NT2/D1 (cell line): ENCODE data around the gene PDGFRA.

ENCODE experiments used
- DNase-seq: peaks from one replicate; pipeline ENCODE4 v3.0.0-alpha.2; 2011; ENCODE audit warnings: low read depth, low spot score
- H3K27me3 ChIP-seq: 2 replicates; pipeline ENCODE4 v1.6.0; 2011; ENCODE audit warnings: mild to moderate bottlenecking; ENCODE audit not compliant: insufficient read length, insufficient read depth
- H3K36me3 ChIP-seq: 2 replicates; pipeline ENCODE4 v1.6.1; 2011; ENCODE audit warnings: mild to moderate bottlenecking, low read length, mixed read lengths; ENCODE audit not compliant: insufficient read depth, insufficient read length
- H3K4me1 ChIP-seq: 2 replicates; pipeline ENCODE4 v1.5.1; 2011; ENCODE audit not compliant: insufficient read depth, insufficient read length
- H3K4me3 ChIP-seq: 2 replicates; pipeline ENCODE4 v1.5.1; 2011; ENCODE audit warnings: low read depth; ENCODE audit not compliant: insufficient read length
- H3K9ac ChIP-seq: 2 replicates; pipeline ENCODE4 v1.6.0; 2011; ENCODE audit warnings: low read depth; ENCODE audit not compliant: insufficient read length
- H3K9me3 ChIP-seq: 2 replicates; pipeline ENCODE4 v1.5.1; 2011; ENCODE audit warnings: mild to moderate bottlenecking, low read length; ENCODE audit not compliant: insufficient read depth
- SUZ12 ChIP-seq: IDR thresholded peaks from 2 replicates; pipeline ENCODE4 v1.6.1; 2011; ENCODE audit not compliant: insufficient read length, insufficient read depth; ENCODE audit errors: extremely low read depth
- YY1 ChIP-seq: IDR thresholded peaks from 2 replicates; pipeline ENCODE4 v1.6.1; 2011; ENCODE audit not compliant: insufficient read length, insufficient read depth
- ZNF274 ChIP-seq: IDR thresholded peaks from 2 replicates; pipeline ENCODE4 v1.6.1; 2011; ENCODE audit warnings: mild to moderate bottlenecking, low read depth, low read length

The PDGFRA gene

GRCh38 chr4:54192811-54193210 lies 36.3 kb upstream of the PDGFRA start:
- no peaks in the 10 kb centered on the region for H3K27me3 ChIP-seq
- no peaks in the 10 kb centered on the region for H3K9me3 ChIP-seq
- no peak for DNase-seq
- H3K4me3 ChIP-seq, result no peak overlapping the region
- no peak overlapping the region for H3K9ac ChIP-seq
- no peak for TF ChIP-seq ZNF274
- TF ChIP-seq YY1, result no peak
- no peak for TF ChIP-seq SUZ12
- no peaks in the 10 kb centered on the region for H3K36me3 ChIP-seq
- no peaks in the 10 kb centered on the region for H3K4me1 ChIP-seq

DNA sequence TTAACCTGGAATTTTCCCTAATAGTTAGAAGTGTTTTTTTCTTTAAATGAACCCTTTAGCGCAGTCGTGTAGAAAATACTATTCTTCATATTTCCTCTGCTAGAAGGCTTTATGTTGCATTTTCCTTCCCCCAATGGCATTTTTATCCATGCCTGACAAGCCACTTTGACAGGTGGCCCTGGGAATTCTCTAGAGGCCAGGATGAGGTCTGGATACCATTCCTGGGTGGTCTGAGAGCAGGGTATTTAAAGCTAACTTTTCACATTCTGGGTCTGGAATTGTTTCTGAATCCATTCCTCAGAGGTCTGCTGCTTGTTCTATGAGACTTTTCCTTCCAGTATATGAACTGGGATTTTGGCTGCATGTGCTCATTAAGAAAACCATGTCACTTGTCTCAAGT lies 31.2 kb upstream of the PDGFRA start:
- H3K36me3 ChIP-seq, result no peaks in the 10 kb centered on the region
- TF ChIP-seq ZNF274, result no peak
- no peak for TF ChIP-seq YY1
- no peak for TF ChIP-seq SUZ12
- no peak overlapping the region for H3K4me3 ChIP-seq
- no peaks in the 10 kb centered on the region for H3K4me1 ChIP-seq
- no peak for DNase-seq
- no peak overlapping the region for H3K9ac ChIP-seq
- H3K9me3 ChIP-seq, result no peaks in the 10 kb centered on the region
- no peaks in the 10 kb centered on the region for H3K27me3 ChIP-seq

DNA sequence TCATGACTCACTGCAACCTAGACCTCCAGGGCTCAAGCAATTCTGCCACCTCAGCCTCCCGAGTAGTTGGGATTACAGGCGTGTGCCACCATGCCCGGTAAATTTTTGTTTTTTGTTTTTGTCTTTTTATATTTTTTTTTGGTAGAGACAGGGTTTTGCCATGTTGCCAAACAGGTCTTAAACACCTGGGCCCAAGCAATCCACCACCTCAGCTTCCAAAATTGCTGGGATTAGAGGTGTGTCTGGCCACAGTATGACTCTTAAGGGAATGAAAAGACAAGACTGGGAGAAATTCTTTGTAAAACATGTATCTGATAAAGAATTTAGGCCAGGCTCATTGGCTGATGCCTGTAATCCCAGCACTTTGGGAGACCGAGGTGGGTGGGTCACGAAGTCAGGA lies 29.2 kb upstream of the PDGFRA start:
- Histone ChIP-seq H3K9me3 (no peaks in the 10 kb centered on the region), H3K4me1 (no peaks in the 10 kb centered on the region), H3K4me3 (no peak overlapping the region), H3K9ac (no peak overlapping the region), H3K27me3 (no peaks in the 10 kb centered on the region), H3K36me3 (no peaks in the 10 kb centered on the region)
- TF ChIP-seq SUZ12 (no peak), ZNF274 (no peak), YY1 (no peak)
- no peak for DNase-seq

DNA sequence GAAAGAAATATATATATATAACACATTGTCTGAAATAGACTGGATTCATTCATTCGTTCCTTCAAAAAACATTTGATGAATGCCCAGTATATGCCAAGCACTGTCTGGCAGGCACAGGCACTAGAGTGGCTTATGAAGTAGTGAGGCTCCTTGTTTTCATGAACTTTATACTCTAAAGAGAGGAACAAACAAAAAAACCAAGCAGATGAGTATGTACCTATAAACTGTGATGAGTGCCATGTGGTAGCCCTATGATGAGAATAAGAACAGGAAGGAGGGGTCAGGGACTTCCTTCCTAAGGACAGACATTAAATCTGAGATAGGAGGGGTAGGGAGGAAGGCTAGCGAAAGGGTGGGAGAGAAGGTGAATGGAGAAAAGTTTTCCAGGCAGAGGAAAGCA lies 19.5 kb upstream of the PDGFRA start:
- no peak for DNase-seq
- H3K36me3 ChIP-seq, result no peaks in the 10 kb centered on the region
- H3K9me3 ChIP-seq, result no peaks in the 10 kb centered on the region
- H3K4me3 ChIP-seq, result no peak overlapping the region
- H3K9ac ChIP-seq, result no peak overlapping the region
- H3K4me1 ChIP-seq, result no peaks in the 10 kb centered on the region
- H3K27me3 ChIP-seq, result no peaks in the 10 kb centered on the region
- TF ChIP-seq ZNF274, result no peak
- no peak for TF ChIP-seq SUZ12
- no peak for TF ChIP-seq YY1

- TF ChIP-seq YY1 (no peak), SUZ12 (no peak), ZNF274 (no peak)
- no peak overlapping the region for H3K4me3 ChIP-seq
- DNase-seq, result no peak
- no peaks in the 10 kb centered on the region for H3K4me1 ChIP-seq
- peaks cover 4% of the 10 kb centered on the region for H3K27me3 ChIP-seq
- no peaks in the 10 kb centered on the region for H3K36me3 ChIP-seq
- H3K9me3 ChIP-seq, result no peaks in the 10 kb centered on the region
- H3K9ac ChIP-seq, result no peak overlapping the region
Observed at GRCh38 chr4:54213001-54213400, 16.1 kb upstream of the PDGFRA start.

DNA sequence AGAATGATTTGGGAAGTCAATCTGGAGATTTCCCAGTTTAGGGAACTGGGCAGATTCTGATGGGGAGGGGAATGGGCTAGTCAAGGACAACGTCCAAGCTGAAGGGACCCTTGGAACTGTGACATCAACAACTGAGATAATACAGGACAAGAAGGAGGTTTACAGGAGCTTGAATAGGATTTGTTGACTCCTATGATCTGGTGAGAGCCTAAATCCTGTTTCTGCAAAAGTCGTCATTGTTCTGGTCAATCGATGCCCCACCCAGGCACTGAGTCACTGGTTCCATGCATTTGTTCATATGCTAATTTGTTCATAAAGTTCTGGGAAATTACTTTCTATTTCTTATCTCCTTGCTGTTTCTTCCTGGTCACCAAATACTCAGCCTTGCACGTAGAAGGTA lies 15.3 kb upstream of the PDGFRA start:
- Histone ChIP-seq H3K4me1 (no peaks in the 10 kb centered on the region), H3K4me3 (no peak overlapping the region), H3K36me3 (no peaks in the 10 kb centered on the region), H3K27me3 (peaks cover 12% of the 10 kb centered on the region), H3K9ac (no peak overlapping the region), H3K9me3 (no peaks in the 10 kb centered on the region)
- TF ChIP-seq ZNF274, result no peak
- TF ChIP-seq YY1, result no peak
- TF ChIP-seq SUZ12, result no peak
- no peak for DNase-seq

DNA sequence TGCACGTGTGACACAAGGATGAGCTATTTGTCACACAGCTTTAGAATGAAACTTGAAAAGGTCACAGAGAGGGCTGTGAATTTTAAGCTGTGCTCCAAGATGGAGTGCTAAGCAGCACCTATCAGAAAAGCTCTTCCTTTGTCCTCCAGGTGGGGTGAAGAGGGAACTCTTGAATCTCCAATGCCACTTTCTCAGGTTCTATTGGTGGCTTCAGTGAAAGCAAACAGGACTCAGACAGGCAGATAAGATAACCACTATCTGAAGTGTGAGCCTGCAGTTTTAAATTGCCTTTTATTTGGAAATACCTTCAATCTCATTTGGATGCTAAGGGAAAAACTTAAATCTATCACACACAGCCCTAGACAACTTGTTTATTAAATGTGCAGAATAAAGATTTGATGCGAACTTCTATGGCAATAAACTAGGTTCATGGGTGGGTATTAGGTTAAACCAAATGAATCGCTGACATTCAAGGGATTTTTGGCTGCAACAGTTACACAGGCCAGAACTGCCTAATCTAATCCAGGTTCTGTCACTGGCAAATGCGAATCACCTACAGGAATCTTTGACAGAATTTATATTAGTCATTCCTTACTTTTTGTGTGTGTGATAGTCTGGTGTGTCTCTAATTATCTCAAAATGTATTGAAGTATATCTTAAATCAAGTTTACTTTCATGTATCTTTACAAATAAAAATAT lies 13.6 kb upstream of the PDGFRA start:
- H3K9ac ChIP-seq, result no peak overlapping the region
- no peak overlapping the region for H3K4me3 ChIP-seq
- TF ChIP-seq YY1 (no peak), SUZ12 (no peak), ZNF274 (no peak)
- H3K36me3 ChIP-seq, result no peaks in the 10 kb centered on the region
- no peaks in the 10 kb centered on the region for H3K4me1 ChIP-seq
- DNase-seq, result no peak
- H3K9me3 ChIP-seq, result no peaks in the 10 kb centered on the region
- peaks cover 13% of the 10 kb centered on the region for H3K27me3 ChIP-seq
